Epithelial cell of esophagus (primary cell): ENCODE measurements around the gene MAGEL2.

Source experiments
- DNase-seq: peaks from one replicate; pipeline ENCODE4 v3.0.0; 2010; ENCODE audit warnings: low read depth
- H3K4me3 ChIP-seq: 2 replicates; pipeline ENCODE4 v1.5.1; 2011; ENCODE audit warnings: mild to moderate bottlenecking, low read length, control low read depth
- TF ChIP-seq, protein P1 (sequence below): IDR thresholded peaks from 2 replicates; pipeline ENCODE4 v1.5.1; 2011; ENCODE audit warnings: low read depth, mild to moderate bottlenecking, low read length, control low read depth, inconsistent platforms; ENCODE audit not compliant: insufficient read depth; ENCODE audit errors: missing control alignments

MAGEL2 gene

DNA sequence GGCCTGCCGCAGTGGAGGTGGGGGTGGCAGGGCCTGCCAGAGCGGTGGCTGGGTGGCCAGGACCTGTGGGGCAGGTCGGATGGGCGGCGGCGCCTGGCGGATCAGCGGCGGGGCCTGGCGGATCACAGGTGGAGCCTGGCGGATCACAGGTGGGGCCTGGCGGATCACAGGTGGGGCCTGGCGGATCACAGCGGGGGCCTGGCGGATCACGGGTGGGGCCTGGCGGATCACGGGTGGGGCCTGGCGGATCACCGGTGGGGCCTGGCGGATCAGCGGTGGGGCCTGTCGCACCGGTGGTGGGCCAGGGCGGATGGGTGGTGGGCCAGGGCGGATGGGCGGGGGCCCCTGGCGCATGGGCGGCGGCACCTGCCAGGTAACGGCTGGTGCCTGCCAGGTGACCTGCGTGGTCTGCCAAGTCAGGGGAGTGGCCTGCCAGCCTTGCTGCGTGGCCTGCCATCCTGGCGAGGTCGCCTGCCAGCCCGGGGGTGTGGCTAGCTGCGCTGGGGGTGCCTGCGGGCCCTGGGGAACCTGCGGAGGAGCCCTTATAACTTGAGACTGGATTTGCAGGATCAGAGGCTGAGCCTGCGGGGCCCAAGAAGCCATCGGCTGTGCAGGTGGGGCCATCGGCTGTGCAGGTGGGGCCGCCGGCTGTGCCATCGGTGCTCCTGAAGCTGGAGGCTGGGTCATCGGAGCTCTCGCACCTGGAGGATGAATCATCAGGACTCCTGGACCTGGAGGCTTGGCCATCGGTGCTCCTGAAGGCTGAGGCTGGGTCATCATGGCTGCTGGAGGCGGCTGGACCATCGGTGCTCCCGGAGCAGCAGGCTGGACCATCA, 1.3 kb downstream of the MAGEL2 start:
- no peak for DNase-seq

DNA sequence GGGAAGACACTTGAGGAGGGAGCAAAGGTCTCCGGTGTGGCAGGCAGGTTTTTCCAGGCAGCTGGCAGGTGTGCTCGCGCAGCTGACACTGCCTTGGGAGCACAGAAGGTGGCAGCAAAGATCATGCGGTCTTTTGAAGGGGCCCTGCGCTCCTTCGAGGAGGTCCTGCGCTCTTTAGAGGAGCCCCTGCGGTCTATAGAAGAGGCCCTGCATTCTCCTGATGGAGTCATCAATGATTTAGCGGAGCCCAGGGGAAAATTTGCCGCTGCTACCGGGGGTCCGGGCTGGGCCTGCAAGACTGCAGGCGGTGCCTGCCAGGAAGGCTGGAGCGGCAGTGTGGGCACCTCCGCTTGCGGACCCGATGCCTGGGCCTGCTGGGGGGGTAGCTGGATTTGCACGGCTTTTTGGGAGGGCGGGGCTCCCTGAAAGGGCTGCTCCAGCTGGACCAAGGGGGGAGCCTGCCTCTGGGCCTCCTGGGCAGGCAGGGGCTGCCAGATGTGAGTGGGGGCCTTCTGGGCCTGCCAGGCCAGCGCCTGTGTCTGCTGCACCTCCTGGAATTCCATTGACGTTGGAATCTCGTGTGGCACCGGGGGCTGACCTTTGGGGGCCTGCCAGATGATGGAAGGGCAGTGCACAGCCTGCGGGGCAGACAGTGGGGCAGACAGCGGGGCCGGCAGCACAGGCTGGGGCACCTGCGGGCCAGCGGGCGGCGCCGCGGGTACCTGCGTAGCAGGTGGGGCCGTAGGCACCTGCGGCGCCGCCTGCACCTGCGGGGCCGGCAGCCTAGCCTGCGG, 2.1 kb downstream of the MAGEL2 start:
- no peak overlapping the region for H3K4me3 ChIP-seq
- TF ChIP-seq, protein P1, sequence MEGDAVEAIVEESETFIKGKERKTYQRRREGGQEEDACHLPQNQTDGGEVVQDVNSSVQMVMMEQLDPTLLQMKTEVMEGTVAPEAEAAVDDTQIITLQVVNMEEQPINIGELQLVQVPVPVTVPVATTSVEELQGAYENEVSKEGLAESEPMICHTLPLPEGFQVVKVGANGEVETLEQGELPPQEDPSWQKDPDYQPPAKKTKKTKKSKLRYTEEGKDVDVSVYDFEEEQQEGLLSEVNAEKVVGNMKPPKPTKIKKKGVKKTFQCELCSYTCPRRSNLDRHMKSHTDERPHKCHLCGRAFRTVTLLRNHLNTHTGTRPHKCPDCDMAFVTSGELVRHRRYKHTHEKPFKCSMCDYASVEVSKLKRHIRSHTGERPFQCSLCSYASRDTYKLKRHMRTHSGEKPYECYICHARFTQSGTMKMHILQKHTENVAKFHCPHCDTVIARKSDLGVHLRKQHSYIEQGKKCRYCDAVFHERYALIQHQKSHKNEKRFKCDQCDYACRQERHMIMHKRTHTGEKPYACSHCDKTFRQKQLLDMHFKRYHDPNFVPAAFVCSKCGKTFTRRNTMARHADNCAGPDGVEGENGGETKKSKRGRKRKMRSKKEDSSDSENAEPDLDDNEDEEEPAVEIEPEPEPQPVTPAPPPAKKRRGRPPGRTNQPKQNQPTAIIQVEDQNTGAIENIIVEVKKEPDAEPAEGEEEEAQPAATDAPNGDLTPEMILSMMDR: no peak
- DNase-seq: no peak

More for the DNA sequence above, 1.3 kb downstream of the MAGEL2 start:
- TF ChIP-seq, protein P1: no peak
- H3K4me3 ChIP-seq: no peak overlapping the region

GRCh38 chr15:23644829-23645228, 2.8 kb downstream of the MAGEL2 start:
- TF ChIP-seq, protein P1: no peak
- DNase-seq: no peak
- H3K4me3 ChIP-seq: no peak overlapping the region

DNA sequence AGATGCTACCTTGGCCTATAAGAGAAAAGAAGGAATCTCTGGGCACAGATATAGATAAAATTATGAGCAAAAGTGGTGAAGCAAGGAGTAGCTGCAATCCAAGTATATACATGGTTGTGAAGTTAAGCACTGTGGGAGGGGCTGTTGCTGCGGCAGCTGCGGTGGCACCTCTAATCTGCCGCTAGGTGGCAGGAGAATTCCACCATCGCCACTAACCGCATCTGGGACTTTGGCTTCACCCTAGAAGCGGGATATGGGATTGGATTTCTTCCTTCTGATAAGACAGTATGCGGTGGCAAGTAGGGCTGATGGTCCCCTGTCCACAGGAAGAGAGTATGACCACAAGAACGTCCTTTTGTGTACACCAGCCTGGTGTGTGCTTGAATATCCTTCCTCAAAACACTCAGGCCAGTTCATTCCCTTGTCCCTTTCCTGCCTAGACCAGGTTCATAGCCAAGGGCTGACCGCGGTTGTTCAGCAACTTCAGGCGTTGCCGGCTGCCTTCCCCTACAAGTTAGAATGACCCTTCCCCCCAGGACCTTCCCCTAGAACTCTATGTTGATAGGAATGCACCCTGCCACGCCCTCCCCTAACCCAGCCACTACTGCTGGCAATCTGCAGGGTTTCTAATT, 5.1 kb downstream of the MAGEL2 start:
- H3K4me3 ChIP-seq: no peak overlapping the region
- TF ChIP-seq, protein P1: peak; percentile 69
- DNase-seq: peak; percentile 57

GRCh38 chr15:23634181-23634580, 13.5 kb downstream of the MAGEL2 start:
- no peak overlapping the region for H3K4me3 ChIP-seq
- TF ChIP-seq, protein P1: no peak
- DNase-seq: no peak

DNA sequence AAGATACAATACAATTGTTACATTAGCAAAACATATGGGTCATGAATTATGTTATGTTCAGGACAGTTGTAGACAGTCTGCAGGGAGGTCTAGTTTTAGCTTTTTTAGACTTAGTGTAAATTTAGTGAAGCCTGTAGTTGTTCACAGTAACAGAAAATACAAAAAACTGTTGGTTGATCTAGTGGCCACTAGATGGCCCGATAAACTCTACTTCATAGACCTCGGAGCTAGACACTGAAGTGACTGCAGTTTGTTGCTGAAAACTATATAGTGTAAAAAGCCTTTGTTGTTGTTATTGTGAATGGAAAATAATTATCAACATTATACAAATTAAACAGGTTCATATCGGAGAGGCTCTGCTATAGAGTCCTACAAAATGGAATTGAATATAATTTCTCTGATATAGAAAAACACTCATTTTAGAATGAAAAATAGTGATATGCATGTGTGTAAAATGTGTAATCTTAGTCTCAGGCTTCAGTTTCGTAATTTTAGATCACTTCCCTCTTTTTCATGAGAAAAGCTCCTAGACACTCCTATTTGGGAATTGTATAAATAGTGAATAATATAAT, 18.3 kb downstream of the MAGEL2 start:
- DNase-seq: peak; percentile 10
- no peak overlapping the region for H3K4me3 ChIP-seq
- TF ChIP-seq, protein P1: peak; percentile 48
